B cell (primary cell): ENCODE results near the gene SLC9A3. TPM values are rescaled to one million over a fixed set of nuclear protein-coding genes. Genes with fewer than 3 reads are reported as not detected.
"Not testable (repeated sequence)": the region's sequence is repeated elsewhere in the genome, so short reads cannot be mapped to it uniquely, and the experiment has no call there.

Experiments used
- ATAC-seq: fragments of 200-7000 bp; cut with Tn5 transposase; one replicate; pipeline ENCODE4 v1.10.0; 2021; ENCODE audit warnings: low read depth, mild to moderate bottlenecking, moderate number of reproducible peaks, moderate library complexity
- CTCF ChIA-PET: fragments of 350-600 bp; sonication (Branson Sonifier 250); formaldehyde crosslinking; loops from one replicate; lab custom pipeline; 2021; ENCODE audit warnings: antibody characterized with exemption, inconsistent platforms; lab: Charles Lee
- POLR2A ChIA-PET: fragments of 350-600 bp; sonication (Branson Sonifier 250); formaldehyde crosslinking; loops from one replicate; lab custom pipeline; 2021; ENCODE audit warnings: antibody characterized with exemption; lab: Charles Lee
- DNase-seq: peaks from one replicate; pipeline ENCODE4 v3.0.0; 2013
- H2AFZ ChIP-seq: 2 replicates; pipeline ENCODE4 v1.6.1; 2012; ENCODE audit warnings: mild to moderate bottlenecking, low read depth, low read length; ENCODE audit not compliant: insufficient read depth, poor library complexity, severe bottlenecking
- H3K27ac ChIP-seq, 2 donors: 1 replicate in 1 of 2; 2 replicates in 1 of 2; pipeline ENCODE4 v1.5.1; 2012 to 2013; ENCODE audit warnings: low read length in 2 of 2, mild to moderate bottlenecking in 2 of 2, moderate library complexity in 1 of 2
- H3K27me3 ChIP-seq, 4 experiments: fragments of 200-600 bp in 1 of 4; sonication (generic) in 1 of 4; replicated peaks in 1 of 4; 1 replicate in 2 of 4; 2 replicates in 2 of 4; pipeline versions ENCODE4 v1.6.1 to v1.7.0; 2013 to 2016; ENCODE audit warnings: low read length in 3 of 4, mild to moderate bottlenecking in 2 of 4, mixed read lengths in 1 of 4, moderate library complexity in 1 of 4; ENCODE audit not compliant: insufficient read depth in 4 of 4, control insufficient read depth in 3 of 4; ENCODE audit errors: control extremely low read depth in 1 of 4
- H3K36me3 ChIP-seq, 2 experiments: replicated peaks in 1 of 2; 1 replicate in 1 of 2; 2 replicates in 1 of 2; pipeline versions ENCODE4 v1.6.1 to v1.7.1; 2013; ENCODE audit warnings: low read length in 1 of 2; ENCODE audit not compliant: insufficient read depth in 2 of 2, control insufficient read depth in 1 of 2; ENCODE audit errors: control extremely low read depth in 1 of 2, extremely low read depth in 1 of 2
- H3K4me1 ChIP-seq, 2 donors: fragments of 200-600 bp in 1 of 2; sonication (generic) in 1 of 2; 1 replicate in 1 of 2; 2 replicates in 1 of 2; pipeline versions ENCODE4 v1.5.1 to v1.6.1; 2013 to 2017; ENCODE audit warnings: low read length in 2 of 2; ENCODE audit not compliant: control insufficient read depth in 2 of 2, insufficient read depth in 2 of 2
- H3K4me2 ChIP-seq: replicated peaks from 2 replicates; pipeline ENCODE3; 2012; ENCODE audit warnings: mild to moderate bottlenecking, low read depth, low read length; ENCODE audit not compliant: poor library complexity, severe bottlenecking
- H3K4me3 ChIP-seq, 5 experiments: fragments of 200-600 bp in 1 of 5; sonication (generic) in 1 of 5; 1 replicate in 3 of 5; 2 replicates in 2 of 5; pipeline versions ENCODE4 v1.5.1 to v1.7.0; 2011 to 2016; ENCODE audit warnings: low read length in 4 of 5, mild to moderate bottlenecking in 4 of 5, low read depth in 2 of 5, control low read depth in 1 of 5, moderate library complexity in 1 of 5; ENCODE audit not compliant: insufficient read depth in 1 of 5; ENCODE audit errors: control extremely low read depth in 1 of 5, extremely low read depth in 1 of 5
- H3K79me2 ChIP-seq: fragments of 200-600 bp; sonication (generic); one replicate; pipeline ENCODE4 v1.6.0; 2016; ENCODE audit warnings: low read length; ENCODE audit not compliant: control insufficient read depth, insufficient read depth
- H3K9ac ChIP-seq: fragments of 200-600 bp; sonication (generic); 2 replicates; pipeline ENCODE4 v1.6.1; 2017; ENCODE audit warnings: mild to moderate bottlenecking, low read length, moderate library complexity
- H3K9me3 ChIP-seq, 3 donors: one replicate each; pipeline versions ENCODE4 v1.6.1 to v1.7.1; 2013; ENCODE audit warnings: low read length in 2 of 3; ENCODE audit not compliant: control insufficient read depth in 2 of 3, insufficient read depth in 1 of 3; ENCODE audit errors: control extremely low read depth in 1 of 3
- H4K20me1 ChIP-seq: 2 replicates; pipeline ENCODE4 v1.6.0; 2012; ENCODE audit warnings: mild to moderate bottlenecking, low read length; ENCODE audit not compliant: insufficient read depth, control insufficient read depth, poor library complexity, severe bottlenecking
- H3K27ac Mint-ChIP-seq: one replicate; pipeline ENCODE4 v1.8.0; 2021; ENCODE audit warnings: mixed read lengths
- H3K27me3 Mint-ChIP-seq: one replicate; pipeline ENCODE4 v1.8.0; 2021; ENCODE audit warnings: mixed read lengths
- H3K4me1 Mint-ChIP-seq: one replicate; pipeline ENCODE4 v1.8.0; 2021; ENCODE audit warnings: mixed read lengths
- H3K4me3 Mint-ChIP-seq: one replicate; pipeline ENCODE4 v1.8.0; 2021; ENCODE audit warnings: mixed read lengths
- H3K9me3 Mint-ChIP-seq: one replicate; pipeline ENCODE4 v1.8.0; 2022; ENCODE audit warnings: mixed read lengths; ENCODE audit not compliant: insufficient read depth
- EZH2 ChIP-seq: IDR thresholded peaks from 2 replicates; pipeline ENCODE4 v1.6.1; 2012; ENCODE audit warnings: borderline replicate concordance, low read depth, mild to moderate bottlenecking, moderate library complexity, low read length; ENCODE audit not compliant: insufficient read depth, poor library complexity, severe bottlenecking
- WGBS: methylation state at CpG from one replicate; pipeline ENCODE4 v1.1.5; 2013; ENCODE audit warnings: missing lambda C conversion rate; ENCODE audit not compliant: insufficient coverage; 5-methylcytosine and 5-hydroxymethylcytosine counted together
- intact Hi-C: fragments of 100-400 bp; cut with micrococcal nuclease; formaldehyde crosslinking; loops from one replicate; pipeline ENCODE4 v1.10.0; 2022
- polyA plus RNA-seq: library from polyadenylated mRNA; depleted of rRNA; stranded (reverse); fragments of >200 nt; gene quantifications from 2 replicates; pipeline ENCODE4 v1.2.3, GENCODE V29; 2012
- total RNA-seq, 2 donors: library from RNA; stranded (reverse); fragments of 120-200 nt in 1 of 2; gene quantifications; 1 replicate in 1 of 2; 2 replicates in 1 of 2; pipeline versions ENCODE4 v1.2.3 to v1.2.4, GENCODE V29; 2013 to 2022
- TF ChIP-seq, protein P1 (sequence below): fragments of 200-600 bp; IDR thresholded peaks from one replicate; pipeline ENCODE4 v1.8.0; 2022; ENCODE audit warnings: antibody characterized with exemption, mild to moderate bottlenecking

SLC9A3 gene
- total and polyA plus RNA-seq, 2 donors (not counting 1 experiment from before 2014, with no cell fraction given) = 0.84 to 2.0 TPM

GRCh38 chr5:474840-475661 is 49.2 kb downstream of the SLC9A3 start:
- Histone ChIP-seq H3K4me1 (peaks cover 33 to 38% of the 10 kb centered on the region in 2 donors), H3K4me3 (no peak overlapping the region), H3K27me3 (peaks cover 0 to 59% (median 8%) of the 10 kb centered on the region in 4 experiments), H3K9me3 (peaks cover 0 to 6% (median 0%) of the 10 kb centered on the region in 3 donors), H4K20me1 (peaks cover 23% of the 10 kb centered on the region), H3K4me2 (peak overlapping the region; percentile 72), H3K36me3 (no peaks in the 10 kb centered on the region), H2AFZ (peak overlapping the region; percentile 42), H3K79me2 (peaks cover 6% of the 10 kb centered on the region), H3K9ac (no peak overlapping the region), H3K27ac (no peak overlapping the region)
- Mint-ChIP-seq H3K9me3 (no peaks in the 10 kb centered on the region), H3K4me1 (peaks cover 28% of the 10 kb centered on the region), H3K4me3 (peak overlapping the region; percentile 90), H3K27ac (no peak overlapping the region), H3K27me3 (peaks cover 22% of the 10 kb centered on the region)
- ATAC-seq = no peak
- TF ChIP-seq, protein P1, sequence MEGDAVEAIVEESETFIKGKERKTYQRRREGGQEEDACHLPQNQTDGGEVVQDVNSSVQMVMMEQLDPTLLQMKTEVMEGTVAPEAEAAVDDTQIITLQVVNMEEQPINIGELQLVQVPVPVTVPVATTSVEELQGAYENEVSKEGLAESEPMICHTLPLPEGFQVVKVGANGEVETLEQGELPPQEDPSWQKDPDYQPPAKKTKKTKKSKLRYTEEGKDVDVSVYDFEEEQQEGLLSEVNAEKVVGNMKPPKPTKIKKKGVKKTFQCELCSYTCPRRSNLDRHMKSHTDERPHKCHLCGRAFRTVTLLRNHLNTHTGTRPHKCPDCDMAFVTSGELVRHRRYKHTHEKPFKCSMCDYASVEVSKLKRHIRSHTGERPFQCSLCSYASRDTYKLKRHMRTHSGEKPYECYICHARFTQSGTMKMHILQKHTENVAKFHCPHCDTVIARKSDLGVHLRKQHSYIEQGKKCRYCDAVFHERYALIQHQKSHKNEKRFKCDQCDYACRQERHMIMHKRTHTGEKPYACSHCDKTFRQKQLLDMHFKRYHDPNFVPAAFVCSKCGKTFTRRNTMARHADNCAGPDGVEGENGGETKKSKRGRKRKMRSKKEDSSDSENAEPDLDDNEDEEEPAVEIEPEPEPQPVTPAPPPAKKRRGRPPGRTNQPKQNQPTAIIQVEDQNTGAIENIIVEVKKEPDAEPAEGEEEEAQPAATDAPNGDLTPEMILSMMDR = no peak
- TF ChIP-seq EZH2 = no peak
- 8% methylated on average over 43 of the region's 50 CpGs for WGBS
- DNase-seq = peak; percentile 50
- CTCF ChIA-PET = no interaction called here
- POLR2A ChIA-PET = interaction anchor here (0.6 kb wide), 1 partner anchor 33 kb away, joined by 3 read pairs; no protein-coding TSS in a partner anchor
- intact Hi-C loops = no loop called here

DNA sequence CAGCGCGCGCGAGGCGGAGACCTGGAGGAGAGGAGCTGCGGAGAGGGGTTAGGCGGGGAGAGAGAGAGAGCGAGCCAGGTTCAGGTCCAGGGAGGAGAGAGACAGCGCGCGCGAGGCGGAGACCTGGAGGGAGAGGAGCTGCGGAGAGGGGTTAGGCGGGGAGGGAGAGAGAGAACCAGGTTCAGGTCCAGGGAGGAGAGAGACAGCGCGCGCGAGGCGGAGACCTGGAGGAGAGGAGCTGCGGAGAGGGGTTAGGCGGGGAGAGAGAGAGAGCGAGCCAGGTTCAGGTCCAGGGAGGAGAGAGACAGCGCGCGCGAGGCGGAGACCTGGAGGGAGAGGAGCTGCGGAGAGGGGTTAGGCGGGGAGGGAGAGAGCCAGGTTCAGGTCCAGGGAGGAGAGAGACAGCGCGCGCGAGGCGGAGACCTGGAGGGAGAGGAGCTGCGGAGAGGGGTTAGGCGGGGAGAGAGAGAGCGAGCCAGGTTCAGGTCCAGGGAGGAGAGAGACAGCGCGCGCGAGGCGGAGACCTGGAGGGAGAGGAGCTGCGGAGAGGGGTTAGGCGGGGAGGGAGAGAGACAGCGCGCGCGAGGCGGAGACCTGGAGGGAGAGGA is 49.9 kb downstream of the SLC9A3 start:
- ATAC-seq, H3K79me2 ChIP-seq, H3K27ac ChIP-seq, H3K36me3 ChIP-seq, H3K9me3 ChIP-seq, H3K9me3 Mint-ChIP-seq, DNase-seq, H3K27ac Mint-ChIP-seq, intact Hi-C loops: not testable (repeated sequence)
- ChIA-PET POLR2A (interaction anchor here (0.6 to 1.4 kb wide), 5 partner anchors 10 to 841 kb away, joined by 3 to 5 read pairs (median 3); partner anchors contain the start of gene EXOC3), CTCF (interaction anchor here (3.8 kb wide), 1 partner anchor 28 kb away, joined by 28 read pairs; no protein-coding TSS in a partner anchor)
- Mint-ChIP-seq H3K4me1 (peaks cover 31% of the 10 kb centered on the region), H3K27me3 (peaks cover 20% of the 10 kb centered on the region), H3K4me3 (peak overlapping the region; percentile 90)
- WGBS = 2% methylated on average over 23 of the region's 50 CpGs
- Histone ChIP-seq H2AFZ (peak overlapping the region; percentile 82), H3K4me3 (peak overlapping the region in 4 of 5 experiments; percentile 60 to 85 (median 77)), H3K4me1 (peaks cover 34 to 40% of the 10 kb centered on the region in 2 donors), H3K9ac (peak overlapping the region; percentile 85), H3K4me2 (peak overlapping the region; percentile 97), H4K20me1 (peaks cover 30% of the 10 kb centered on the region), H3K27me3 (peaks cover 0 to 53% (median 8%) of the 10 kb centered on the region in 4 experiments)
